K562 (cell line): ENCODE measurements around the gene CYP2E1. TPM values are rescaled to one million over a fixed set of nuclear protein-coding genes. Genes with fewer than 3 reads are reported as not detected.

Source experiments
- ATAC-seq: fragments of 200-7000 bp; cut with Tn5 transposase; 3 replicates; pipeline ENCODE4 v1.9.1; 2020; ENCODE audit warnings: moderate library complexity
- BruUV-seq: library from RNA; stranded (reverse); fragments of 400-500 nt; replicated peaks from 2 replicates; lab custom pipeline; 2021; lab: Mats Ljungman, UMichigan
- CTCF ChIA-PET: fragments of 300-600 bp; formaldehyde crosslinking; extraction: SDS; loops from one replicate; lab custom pipeline; 2021; ENCODE audit warnings: low intra/inter-chr PET ratio; lab: Yijun Ruan, JAX
- POLR2A ChIA-PET: fragments of 300-600, 350-650 bp; sonication (Branson Sonifier 250); formaldehyde crosslinking; extraction: SDS; loops from one replicate; lab custom pipeline; 2021; ENCODE audit warnings: antibody characterized with exemption, inconsistent platforms; lab: Yijun Ruan, JAX
- DNase-seq, 4 experiments: peaks; one replicate each; pipeline versions ENCODE4 v3.0.0 to v3.0.0-alpha.2; 2011 to 2018; ENCODE audit warnings: low spot score in 3 of 4, mixed read lengths in 3 of 4; ENCODE audit errors: extremely low read depth in 1 of 4
- FAIRE-seq: peaks from 2 replicates; lab custom pipeline; 2011; peaks lifted over from hg19 to GRCh38; lab: Jason Lieb, UNC
- H2AFZ ChIP-seq: 2 replicates; pipeline ENCODE4 v1.6.0; 2011; ENCODE audit warnings: low read depth, low read length, control low read depth, inconsistent platforms
- H3K27ac ChIP-seq: fragments of 200-600 bp; 3 replicates; pipeline ENCODE4 v1.8.0; 2011; ENCODE audit warnings: low read depth, mild to moderate bottlenecking, control low read depth, inconsistent platforms, low read length, moderate library complexity, mixed read lengths; ENCODE audit errors: extremely low read depth
- H3K27me3 ChIP-seq, 2 experiments: fragments of 300-600 bp in 1 of 2; 2 replicates in 1 of 2; 3 replicates in 1 of 2; pipeline versions ENCODE4 v1.6.0 to v1.8.0; 2011; ENCODE audit warnings: inconsistent platforms in 2 of 2, low read length in 2 of 2, mild to moderate bottlenecking in 1 of 2, mixed read lengths in 1 of 2, moderate library complexity in 1 of 2; ENCODE audit not compliant: control insufficient read depth in 2 of 2, insufficient read depth in 2 of 2
- H3K36me3 ChIP-seq: fragments of 300-600 bp; 3 replicates; pipeline ENCODE4 v1.8.0; 2011; ENCODE audit warnings: mild to moderate bottlenecking, low read length, inconsistent platforms; ENCODE audit not compliant: control insufficient read depth, insufficient read depth
- H3K4me1 ChIP-seq, 2 experiments: fragments of 200-600 bp in 1 of 2; replicated peaks in 1 of 2; 2 replicates in 1 of 2; 3 replicates in 1 of 2; pipeline versions ENCODE4 v1.5.1 to v1.8.0; 2011; ENCODE audit warnings: inconsistent platforms in 2 of 2, low read length in 2 of 2, mild to moderate bottlenecking in 1 of 2, mixed read lengths in 1 of 2, moderate library complexity in 1 of 2; ENCODE audit not compliant: control insufficient read depth in 2 of 2, insufficient read depth in 2 of 2
- H3K4me2 ChIP-seq: 2 replicates; pipeline ENCODE4 v1.6.1; 2011; ENCODE audit warnings: low read length, control low read depth, inconsistent platforms, mixed read lengths; ENCODE audit not compliant: insufficient read depth
- H3K4me3 ChIP-seq: fragments of 200-600 bp; sonication (generic), shearing (Covaris generic); 2 replicates; pipeline ENCODE4 v1.5.1; 2016; ENCODE audit warnings: control low read depth, inconsistent platforms
- H3K79me2 ChIP-seq: fragments of 200-600 bp; 3 replicates; pipeline ENCODE4 v1.8.0; 2011; ENCODE audit warnings: low read length, inconsistent platforms; ENCODE audit not compliant: control insufficient read depth, insufficient read depth
- H3K9ac ChIP-seq, 2 experiments: 2 replicates each; pipeline versions ENCODE4 v1.6.0 to v1.6.1; 2011; ENCODE audit warnings: low read depth in 2 of 2, low read length in 2 of 2, control low read depth in 1 of 2, inconsistent platforms in 1 of 2, mild to moderate bottlenecking in 1 of 2, mixed read lengths in 1 of 2; ENCODE audit not compliant: insufficient read depth in 1 of 2
- H3K9me1 ChIP-seq: one replicate; pipeline ENCODE4 v1.6.0; 2011; ENCODE audit warnings: inconsistent platforms, mild to moderate bottlenecking, low read length, moderate library complexity; ENCODE audit not compliant: control insufficient read depth, insufficient read depth
- H3K9me3 ChIP-seq: replicated peaks from 2 replicates; pipeline ENCODE4 v1.5.1; 2011; ENCODE audit warnings: low read depth, low read length, inconsistent platforms; ENCODE audit not compliant: control insufficient read depth, insufficient read depth
- H4K20me1 ChIP-seq: replicated peaks from 2 replicates; pipeline ENCODE4 v1.6.1; 2011; ENCODE audit warnings: low read length, inconsistent platforms, mixed read lengths; ENCODE audit not compliant: control insufficient read depth, insufficient read depth
- BRD4 ChIP-seq: fragments of 200-600 bp; sonication (generic); IDR thresholded peaks from 2 replicates; pipeline ENCODE4 v1.6.1; 2017; ENCODE audit warnings: inconsistent platforms
- CBX2 ChIP-seq: fragments of 200-600 bp; sonication (generic); IDR thresholded peaks from one replicate; pipeline ENCODE4 v1.6.1; 2012; ENCODE audit warnings: mild to moderate bottlenecking, low read length, inconsistent platforms; ENCODE audit not compliant: insufficient read depth, poor library complexity, severe bottlenecking
- CHD2 ChIP-seq: IDR thresholded peaks from 2 replicates; pipeline ENCODE4 v1.6.1; 2011; ENCODE audit warnings: low read depth, low read length
- DEAF1 ChIP-seq: fragments of 450-650 bp; formaldehyde crosslinking; IDR thresholded peaks from 2 replicates; pipeline ENCODE4 v1.4.0; 2020; ENCODE audit warnings: mild to moderate bottlenecking, moderate library complexity
- DMBX1 ChIP-seq: fragments of 250-450 bp; sonication (Bioruptor Pico); IDR thresholded peaks from 2 replicates; pipeline ENCODE4 v1.8.0; 2022; ENCODE audit warnings: inconsistent platforms, mild to moderate bottlenecking, moderate library complexity, borderline replicate concordance
- HMGN3 ChIP-seq: IDR thresholded peaks from 2 replicates; pipeline ENCODE4 v1.6.1; 2011; ENCODE audit warnings: borderline replicate concordance, low read depth, mild to moderate bottlenecking, mixed read lengths, low read length; ENCODE audit not compliant: insufficient read length; ENCODE audit errors: extremely low read depth
- IFI16 ChIP-seq: fragments of 250-450 bp; sonication (Bioruptor Pico); IDR thresholded peaks from 2 replicates; pipeline ENCODE4 v2.1.2; 2022; ENCODE audit warnings: mild to moderate bottlenecking, inconsistent platforms
- JUNB ChIP-seq: fragments of 450-650 bp; formaldehyde crosslinking; conservative IDR thresholded peaks from 2 replicates; pipeline ENCODE4 v1.4.0; 2020; ENCODE audit warnings: mild to moderate bottlenecking
- MEF2A ChIP-seq: IDR thresholded peaks from 2 replicates; pipeline ENCODE4 v1.6.1; 2011; ENCODE audit warnings: low read depth, mild to moderate bottlenecking, low read length, moderate library complexity; ENCODE audit not compliant: control insufficient read depth
- MYC ChIP-seq, 2 experiments: fragments of 250-450 bp in 1 of 2; sonication (Bioruptor Pico) in 1 of 2; IDR thresholded peaks; 2 replicates each; pipeline versions ENCODE4 v1.5.1 to v1.6.1; 2012 to 2021; ENCODE audit warnings: low read depth in 2 of 2, borderline replicate concordance in 1 of 2, improper control_type of control experiment in 1 of 2, low read length in 1 of 2, mild to moderate bottlenecking in 1 of 2, moderate library complexity in 1 of 2
- MYNN ChIP-seq, 2 experiments: sonication (generic); formaldehyde crosslinking in 1 of 2; IDR thresholded peaks; 2 replicates each; pipeline versions ENCODE4 v1.5.0 to v1.6.1; 2016 to 2020; ENCODE audit warnings: antibody characterized with exemption in 1 of 2, missing genetic modification reagents in 1 of 2
- RBFOX2 ChIP-seq: fragments of 200-400 bp; formaldehyde crosslinking; IDR thresholded peaks from 2 replicates; pipeline ENCODE4 v1.6.1; 2017; ENCODE audit warnings: low read depth, mild to moderate bottlenecking, low read length, moderate library complexity
- SIRT6 ChIP-seq: IDR thresholded peaks from one replicate; pipeline ENCODE4 v1.6.1; 2012; ENCODE audit warnings: low read depth, mild to moderate bottlenecking, control low read depth, inconsistent platforms, low read length, moderate library complexity
- SMAD1 ChIP-seq: fragments of 150-350 bp; IDR thresholded peaks from 2 replicates; pipeline ENCODE4 v1.6.1; 2014; ENCODE audit warnings: low read length, low read depth; ENCODE audit not compliant: partially characterized antibody
- SNIP1 ChIP-seq: fragments of 450-650 bp; IDR thresholded peaks from 2 replicates; pipeline ENCODE4 v1.7.1; 2017; ENCODE audit warnings: low read depth, mild to moderate bottlenecking
- TAF9B ChIP-seq: fragments of 450-650 bp; IDR thresholded peaks from 2 replicates; pipeline ENCODE4 v1.6.1; 2018; ENCODE audit warnings: mild to moderate bottlenecking; ENCODE audit not compliant: partially characterized antibody
- TGIF2 ChIP-seq: sonication (generic); formaldehyde crosslinking; IDR thresholded peaks from 2 replicates; pipeline ENCODE4 v1.8.1; 2022; ENCODE audit warnings: mild to moderate bottlenecking, missing genetic modification reagents, moderate library complexity
- ZBTB17 ChIP-seq: fragments of 450-650 bp; formaldehyde crosslinking; IDR thresholded peaks from 2 replicates; pipeline ENCODE4 v1.4.0; 2020; ENCODE audit warnings: mild to moderate bottlenecking
- ZNF140 ChIP-seq: fragments of 250-450 bp; sonication (Bioruptor Pico); IDR thresholded peaks from 2 replicates; pipeline ENCODE4 v1.8.0; 2021; ENCODE audit warnings: moderate library complexity, mild to moderate bottlenecking, inconsistent platforms
- ZNF24 ChIP-seq: fragments of 450-650 bp; IDR thresholded peaks from 2 replicates; pipeline ENCODE4 v1.6.1; 2016
- ZNF277 ChIP-seq: fragments of 250-450 bp; sonication (Bioruptor Pico); IDR thresholded peaks from 2 replicates; pipeline ENCODE4 v1.8.0; 2022; ENCODE audit warnings: inconsistent platforms, mild to moderate bottlenecking, moderate library complexity, borderline replicate concordance
- WGBS: fragments of 100-300 bp; shearing (Covaris generic); methylation state at CpG from one replicate; pipeline ENCODE4 v1.1.6; 2016; ENCODE audit warnings: low coverage, mixed read lengths; ENCODE audit not compliant: insufficient coverage; ENCODE audit errors: missing lambda C conversion rate; 5-methylcytosine and 5-hydroxymethylcytosine counted together
- in situ Hi-C: fragments of 300-500 bp; cut with MboI; formaldehyde crosslinking; loops from 4 replicates; pipeline ENCODE4 v1.15.0; 2018; ENCODE audit warnings: inconsistent platforms, mixed read lengths
- intact Hi-C: fragments of 100-400 bp; cut with micrococcal nuclease; formaldehyde crosslinking; loops from 2 replicates; pipeline ENCODE4 v1.14.2; 2022
- polyA plus RNA-seq, 8 experiments: library from polyadenylated mRNA; depleted of rRNA in 4 of 8; stranded (reverse) in 5 of 8; unstranded in 3 of 8; fragments of >200 nt; fragmentation: Nextera tagmentation in 2 of 8; fragmentation: Illumina TruSeq in 1 of 8; extraction: Ambion mirVana in 2 of 8; extraction: Trizol in 1 of 8; gene quantifications; 2 replicates each; pipeline versions ENCODE4 v1.2.1 to v1.2.3, GENCODE V29; 2011 to 2014; ENCODE audit warnings: inconsistent platforms in 1 of 8, missing spikeins in 1 of 8
- total RNA-seq, 7 experiments: library from RNA; depleted of rRNA in 6 of 7; stranded (reverse); fragments of >200 nt in 6 of 7; fragmentation: Illumina TruSeq in 2 of 7; extraction: Trizol in 2 of 7; gene quantifications; 2 replicates each; pipeline versions ENCODE4 v1.2.1 to v1.2.3, GENCODE V29; 2011 to 2021; ENCODE audit warnings: low replicate concordance in 1 of 7

Gene CYP2E1
- total and polyA plus RNA-seq, 9 of the 15 experiments (the other 6 are each of a cell fraction or from before 2014, with no cell fraction given): 0.07 to 1.6 (median 0.19) TPM; not detected in 2

- POLR2A ChIA-PET: interaction anchor here (0.6 to 1.0 kb wide), 3 partner anchors 12 to 94 kb away, joined by 3 read pairs; no protein-coding TSS in a partner anchor
- ATAC-seq (peak; percentile 100), FAIRE-seq (peak; percentile 35), DNase-seq (peak; percentile 88 to 98 (median 96))
- Histone ChIP-seq H3K4me2 (peak overlapping the region; percentile 48), H3K9me3 (no peaks in the 10 kb centered on the region), H3K4me1 (peaks cover 0 to 6% of the 10 kb centered on the region in 2 experiments; a peak in 3 of 5 replicates), H2AFZ (peak overlapping the region; percentile 73), H3K9me1 (no peaks in the 10 kb centered on the region), H3K79me2 (no peaks in the 10 kb centered on the region), H3K27ac (no peak overlapping the region), H3K36me3 (no peaks in the 10 kb centered on the region), H3K27me3 (0 out of 5 replicates have a peak, but pooled peaks cover 0 to 4% of the 10 kb centered on the region in 2 experiments), H3K4me3 (no peak overlapping the region), H4K20me1 (no peaks in the 10 kb centered on the region), H3K9ac (peak overlapping the region in 1 of 2 experiments; percentile 59; a peak in 1 of 4 replicates)
- in situ Hi-C loops: no loop called here
- BruUV-seq: TSS peak; percentile 69
- 13% methylated on average over 33 of the region's 33 CpGs for WGBS
- CTCF ChIA-PET: no interaction called here
- intact Hi-C loops: no loop called here
- TF ChIP-seq RBFOX2 (peak; percentile 78), SNIP1 (no peak), DMBX1 (CRISPR knock-in tag) (peak; percentile 69; the same call in 1 of the 2 replicates), SMAD1 (no peak), MYNN (IDR thresholded peaks at IDR 0.05) (no peak), MYNN (CRISPR knock-in tag; IDR thresholded peaks at IDR 0.05) (no peak), CHD2 (no peak), TGIF2 (CRISPR knock-in tag) (no peak), SIRT6 (no peak), ZNF277 (no peak), HMGN3 (peak; percentile 61), CBX2 (no peak), ZNF24 (no peak), MYC (IDR thresholded peaks at IDR 0.05; ENCODE audit: low read depth, low read length) (no peak), MYC (CRISPR knock-in tag; IDR thresholded peaks at IDR 0.05; ENCODE audit: borderline replicate concordance, low read depth) (no peak), DEAF1 (CRISPR knock-in tag) (0 out of 2 replicates have a peak, but pooled peaks have one; percentile 40), MEF2A (no peak), JUNB (CRISPR knock-in tag) (no peak), IFI16 (no peak), ZNF140 (CRISPR knock-in tag) (no peak), TAF9B (no peak), BRD4 (no peak), ZBTB17 (CRISPR knock-in tag) (no peak)
Observed at GRCh38 chr10:133520193-133520738, 6.9 kb upstream of the CYP2E1 start.
